K562 (cell line): ENCODE measurements around the gene C4BPB. TPM values are rescaled to one million over a fixed set of nuclear protein-coding genes. Genes with fewer than 3 reads are reported as not detected.
A peak's percentile ranks its signal among the peaks of the same experiment; 100 is the strongest.

Experiments
- ATAC-seq: fragments of 200-7000 bp; cut with Tn5 transposase; 3 replicates; pipeline ENCODE4 v1.9.1; 2020; ENCODE audit warnings: moderate library complexity
- BruUV-seq: library from RNA; stranded (reverse); fragments of 400-500 nt; replicated peaks from 2 replicates; lab custom pipeline; 2021; lab: Mats Ljungman, UMichigan
- CTCF ChIA-PET: fragments of 300-600 bp; formaldehyde crosslinking; extraction: SDS; loops from one replicate; lab custom pipeline; 2021; ENCODE audit warnings: low intra/inter-chr PET ratio; lab: Yijun Ruan, JAX
- POLR2A ChIA-PET: fragments of 300-600, 350-650 bp; sonication (Branson Sonifier 250); formaldehyde crosslinking; extraction: SDS; loops from one replicate; lab custom pipeline; 2021; ENCODE audit warnings: antibody characterized with exemption, inconsistent platforms; lab: Yijun Ruan, JAX
- DNase-seq, 4 experiments: peaks; one replicate each; pipeline versions ENCODE4 v3.0.0 to v3.0.0-alpha.2; 2011 to 2018; ENCODE audit warnings: low spot score in 3 of 4, mixed read lengths in 3 of 4; ENCODE audit errors: extremely low read depth in 1 of 4
- FAIRE-seq: peaks from 2 replicates; lab custom pipeline; 2011; peaks lifted over from hg19 to GRCh38; lab: Jason Lieb, UNC
- H2AFZ ChIP-seq: 2 replicates; pipeline ENCODE4 v1.6.0; 2011; ENCODE audit warnings: low read depth, low read length, control low read depth, inconsistent platforms
- H3K27ac ChIP-seq: fragments of 200-600 bp; 3 replicates; pipeline ENCODE4 v1.8.0; 2011; ENCODE audit warnings: low read depth, mild to moderate bottlenecking, control low read depth, inconsistent platforms, low read length, moderate library complexity, mixed read lengths; ENCODE audit errors: extremely low read depth
- H3K27me3 ChIP-seq, 2 experiments: fragments of 300-600 bp in 1 of 2; 2 replicates in 1 of 2; 3 replicates in 1 of 2; pipeline versions ENCODE4 v1.6.0 to v1.8.0; 2011; ENCODE audit warnings: inconsistent platforms in 2 of 2, low read length in 2 of 2, mild to moderate bottlenecking in 1 of 2, mixed read lengths in 1 of 2, moderate library complexity in 1 of 2; ENCODE audit not compliant: control insufficient read depth in 2 of 2, insufficient read depth in 2 of 2
- H3K36me3 ChIP-seq: fragments of 300-600 bp; 3 replicates; pipeline ENCODE4 v1.8.0; 2011; ENCODE audit warnings: mild to moderate bottlenecking, low read length, inconsistent platforms; ENCODE audit not compliant: control insufficient read depth, insufficient read depth
- H3K4me1 ChIP-seq, 2 experiments: fragments of 200-600 bp in 1 of 2; replicated peaks in 1 of 2; 2 replicates in 1 of 2; 3 replicates in 1 of 2; pipeline versions ENCODE4 v1.5.1 to v1.8.0; 2011; ENCODE audit warnings: inconsistent platforms in 2 of 2, low read length in 2 of 2, mild to moderate bottlenecking in 1 of 2, mixed read lengths in 1 of 2, moderate library complexity in 1 of 2; ENCODE audit not compliant: control insufficient read depth in 2 of 2, insufficient read depth in 2 of 2
- H3K4me2 ChIP-seq: 2 replicates; pipeline ENCODE4 v1.6.1; 2011; ENCODE audit warnings: low read length, control low read depth, inconsistent platforms, mixed read lengths; ENCODE audit not compliant: insufficient read depth
- H3K4me3 ChIP-seq: fragments of 200-600 bp; sonication (generic), shearing (Covaris generic); 2 replicates; pipeline ENCODE4 v1.5.1; 2016; ENCODE audit warnings: control low read depth, inconsistent platforms
- H3K79me2 ChIP-seq: fragments of 200-600 bp; 3 replicates; pipeline ENCODE4 v1.8.0; 2011; ENCODE audit warnings: low read length, inconsistent platforms; ENCODE audit not compliant: control insufficient read depth, insufficient read depth
- H3K9ac ChIP-seq, 2 experiments: 2 replicates each; pipeline versions ENCODE4 v1.6.0 to v1.6.1; 2011; ENCODE audit warnings: low read depth in 2 of 2, low read length in 2 of 2, control low read depth in 1 of 2, inconsistent platforms in 1 of 2, mild to moderate bottlenecking in 1 of 2, mixed read lengths in 1 of 2; ENCODE audit not compliant: insufficient read depth in 1 of 2
- H3K9me1 ChIP-seq: one replicate; pipeline ENCODE4 v1.6.0; 2011; ENCODE audit warnings: inconsistent platforms, mild to moderate bottlenecking, low read length, moderate library complexity; ENCODE audit not compliant: control insufficient read depth, insufficient read depth
- H3K9me3 ChIP-seq: replicated peaks from 2 replicates; pipeline ENCODE4 v1.5.1; 2011; ENCODE audit warnings: low read depth, low read length, inconsistent platforms; ENCODE audit not compliant: control insufficient read depth, insufficient read depth
- H4K20me1 ChIP-seq: replicated peaks from 2 replicates; pipeline ENCODE4 v1.6.1; 2011; ENCODE audit warnings: low read length, inconsistent platforms, mixed read lengths; ENCODE audit not compliant: control insufficient read depth, insufficient read depth
- ESRRB ChIP-seq: fragments of 250-450 bp; sonication (Bioruptor Pico); IDR thresholded peaks from 2 replicates; pipeline ENCODE4 v1.5.0; 2020; ENCODE audit warnings: mild to moderate bottlenecking, moderate library complexity, borderline replicate concordance
- FOXA3 ChIP-seq, 2 experiments: fragments of 450-650 bp in 1 of 2; sonication (generic) in 1 of 2; formaldehyde crosslinking; IDR thresholded peaks in 1 of 2; conservative IDR thresholded peaks in 1 of 2; 2 replicates each; pipeline versions ENCODE4 v1.4.0 to v1.8.0; 2020 to 2022; ENCODE audit warnings: mild to moderate bottlenecking in 2 of 2, missing genetic modification reagents in 1 of 2
- JUND ChIP-seq, 2 experiments: IDR thresholded peaks; 2 replicates in 1 of 2; 3 replicates in 1 of 2; pipeline ENCODE4 v1.6.1; 2011; ENCODE audit warnings: borderline replicate concordance in 2 of 2, low read depth in 2 of 2, low read length in 2 of 2, improper control_type of control experiment in 1 of 2, missing biosample characterization in 1 of 2, missing genetic modification characterization in 1 of 2, missing genetic modification reagents in 1 of 2
- KAT7 ChIP-seq: sonication (generic); formaldehyde crosslinking; IDR thresholded peaks from 2 replicates; pipeline ENCODE4 v1.8.0; 2022; ENCODE audit warnings: missing genetic modification reagents, mild to moderate bottlenecking, borderline replicate concordance
- NCOA1 ChIP-seq: fragments of 450-650 bp; IDR thresholded peaks from 2 replicates; pipeline ENCODE4 v1.6.1; 2016; ENCODE audit warnings: low read depth
- STAG1 ChIP-seq: sonication (generic); formaldehyde crosslinking; IDR thresholded peaks from 2 replicates; pipeline ENCODE4 v1.5.0; 2020; ENCODE audit warnings: missing genetic modification reagents, borderline replicate concordance
- TEAD1 ChIP-seq, 2 experiments: fragments of 450-650 bp in 1 of 2; sonication (generic) in 1 of 2; formaldehyde crosslinking; IDR thresholded peaks; 2 replicates each; pipeline versions ENCODE4 v1.4.0 to v1.8.0; 2020 to 2022; ENCODE audit warnings: mild to moderate bottlenecking in 2 of 2, missing genetic modification reagents in 1 of 2
- ZNF316 ChIP-seq: fragments of 450-650 bp; IDR thresholded peaks from 2 replicates; pipeline ENCODE4 v1.6.1; 2016
- WGBS: fragments of 100-300 bp; shearing (Covaris generic); methylation state at CpG from one replicate; pipeline ENCODE4 v1.1.6; 2016; ENCODE audit warnings: low coverage, mixed read lengths; ENCODE audit not compliant: insufficient coverage; ENCODE audit errors: missing lambda C conversion rate; 5-methylcytosine and 5-hydroxymethylcytosine counted together
- in situ Hi-C: fragments of 300-500 bp; cut with MboI; formaldehyde crosslinking; loops from 4 replicates; pipeline ENCODE4 v1.15.0; 2018; ENCODE audit warnings: inconsistent platforms, mixed read lengths
- intact Hi-C: fragments of 100-400 bp; cut with micrococcal nuclease; formaldehyde crosslinking; loops from 2 replicates; pipeline ENCODE4 v1.14.2; 2022
- polyA plus RNA-seq, 8 experiments: library from polyadenylated mRNA; depleted of rRNA in 4 of 8; stranded (reverse) in 5 of 8; unstranded in 3 of 8; fragments of >200 nt; fragmentation: Nextera tagmentation in 2 of 8; fragmentation: Illumina TruSeq in 1 of 8; extraction: Ambion mirVana in 2 of 8; extraction: Trizol in 1 of 8; gene quantifications; 2 replicates each; pipeline versions ENCODE4 v1.2.1 to v1.2.3, GENCODE V29; 2011 to 2014; ENCODE audit warnings: inconsistent platforms in 1 of 8, missing spikeins in 1 of 8
- total RNA-seq, 7 experiments: library from RNA; depleted of rRNA in 6 of 7; stranded (reverse); fragments of >200 nt in 6 of 7; fragmentation: Illumina TruSeq in 2 of 7; extraction: Trizol in 2 of 7; gene quantifications; 2 replicates each; pipeline versions ENCODE4 v1.2.1 to v1.2.3, GENCODE V29; 2011 to 2021; ENCODE audit warnings: low replicate concordance in 1 of 7
- TF ChIP-seq, protein P1 (sequence below): fragments of 450-650 bp; IDR thresholded peaks from 2 replicates; pipeline ENCODE4 v1.6.1; 2018; ENCODE audit not compliant: partially characterized antibody
- TF ChIP-seq, protein P2 (sequence below), 2 experiments: fragments of 450-650 bp in 1 of 2; IDR thresholded peaks; 2 replicates each; pipeline ENCODE4 v1.6.1; 2011 to 2017; ENCODE audit warnings: low read depth in 2 of 2, antibody characterized with exemption in 1 of 2, borderline replicate concordance in 1 of 2, low read length in 1 of 2, mild to moderate bottlenecking in 1 of 2, mixed read lengths in 1 of 2; ENCODE audit not compliant: control insufficient read depth in 1 of 2

The C4BPB gene
- total and polyA plus RNA-seq, 9 of the 15 experiments (the other 6 are each of a cell fraction or from before 2014, with no cell fraction given) = not detected

DNA sequence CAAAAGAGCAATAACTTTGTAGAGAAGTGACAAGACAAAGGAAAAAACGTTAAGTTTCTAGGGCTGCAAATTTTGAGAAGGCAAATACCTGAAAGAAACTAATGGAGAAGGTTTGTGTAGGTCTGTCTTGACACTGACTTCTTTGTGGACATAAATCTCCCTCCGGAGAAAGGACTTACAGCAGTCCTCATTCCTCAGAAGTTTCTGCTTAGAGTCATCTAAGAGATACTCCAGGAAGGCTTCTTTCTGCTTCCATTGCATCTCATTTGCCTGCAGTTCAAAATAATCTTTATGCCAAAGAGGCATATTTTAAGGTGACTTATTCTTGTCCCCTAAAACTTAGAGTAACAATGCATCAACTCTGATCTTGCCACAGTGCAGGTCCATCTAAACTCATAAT, 4.4 kb upstream of the C4BPB start (continued):
- TF ChIP-seq, protein P1, sequence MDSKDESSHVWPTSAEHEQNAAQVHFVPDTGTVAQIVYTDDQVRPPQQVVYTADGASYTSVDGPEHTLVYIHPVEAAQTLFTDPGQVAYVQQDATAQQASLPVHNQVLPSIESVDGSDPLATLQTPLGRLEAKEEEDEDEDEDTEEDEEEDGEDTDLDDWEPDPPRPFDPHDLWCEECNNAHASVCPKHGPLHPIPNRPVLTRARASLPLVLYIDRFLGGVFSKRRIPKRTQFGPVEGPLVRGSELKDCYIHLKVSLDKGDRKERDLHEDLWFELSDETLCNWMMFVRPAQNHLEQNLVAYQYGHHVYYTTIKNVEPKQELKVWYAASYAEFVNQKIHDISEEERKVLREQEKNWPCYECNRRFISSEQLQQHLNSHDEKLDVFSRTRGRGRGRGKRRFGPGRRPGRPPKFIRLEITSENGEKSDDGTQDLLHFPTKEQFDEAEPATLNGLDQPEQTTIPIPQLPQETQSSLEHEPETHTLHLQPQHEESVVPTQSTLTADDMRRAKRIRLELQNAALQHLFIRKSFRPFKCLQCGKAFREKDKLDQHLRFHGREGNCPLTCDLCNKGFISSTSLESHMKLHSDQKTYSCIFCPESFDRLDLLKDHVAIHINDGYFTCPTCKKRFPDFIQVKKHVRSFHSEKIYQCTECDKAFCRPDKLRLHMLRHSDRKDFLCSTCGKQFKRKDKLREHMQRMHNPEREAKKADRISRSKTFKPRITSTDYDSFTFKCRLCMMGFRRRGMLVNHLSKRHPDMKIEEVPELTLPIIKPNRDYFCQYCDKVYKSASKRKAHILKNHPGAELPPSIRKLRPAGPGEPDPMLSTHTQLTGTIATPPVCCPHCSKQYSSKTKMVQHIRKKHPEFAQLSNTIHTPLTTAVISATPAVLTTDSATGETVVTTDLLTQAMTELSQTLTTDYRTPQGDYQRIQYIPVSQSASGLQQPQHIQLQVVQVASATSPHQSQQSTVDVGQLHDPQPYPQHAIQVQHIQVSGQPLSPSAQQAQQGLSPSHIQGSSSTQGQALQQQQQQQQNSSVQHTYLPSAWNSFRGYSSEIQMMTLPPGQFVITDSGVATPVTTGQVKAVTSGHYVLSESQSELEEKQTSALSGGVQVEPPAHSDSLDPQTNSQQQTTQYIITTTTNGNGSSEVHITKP = no peak
- TF ChIP-seq ZNF316 (no peak), KAT7 (CRISPR knock-in tag) (no peak)

DNA sequence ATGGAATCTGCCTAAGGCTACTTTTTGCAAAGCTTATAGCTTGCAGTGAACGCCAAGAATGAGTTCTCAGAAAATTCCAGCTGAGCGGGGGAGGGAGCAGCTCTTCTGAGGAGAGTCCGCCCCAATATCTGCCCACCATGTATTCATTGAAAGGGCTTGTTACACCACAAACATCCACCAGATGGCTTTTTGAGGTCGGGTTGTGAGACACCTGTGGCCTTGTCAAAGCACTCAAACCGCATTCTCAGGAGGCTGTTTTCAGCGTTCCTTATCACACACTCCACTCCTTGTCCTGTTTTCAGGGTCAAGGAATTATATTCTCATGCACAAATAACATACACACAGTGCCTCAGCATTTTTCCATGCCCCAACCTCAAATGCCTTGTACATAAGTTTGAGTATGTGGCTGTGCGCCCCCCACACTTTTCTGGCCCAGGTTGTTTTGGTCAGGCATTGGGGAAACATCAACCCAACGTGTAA, 3.9 kb upstream of the C4BPB start:
- Histone ChIP-seq H3K27ac (peak overlapping the region; percentile 20; the same call in 2 of the 3 replicates), H3K4me3 (no peak overlapping the region), H2AFZ (peak overlapping the region; percentile 66), H3K79me2 (no peaks in the 10 kb centered on the region), H3K27me3 (no peaks in the 10 kb centered on the region), H3K9ac (peak overlapping the region in 1 of 2 experiments; percentile 24; a peak in 1 of 4 replicates), H4K20me1 (no peaks in the 10 kb centered on the region), H3K4me1 (peaks cover 0 to 15% of the 10 kb centered on the region in 2 experiments; a peak in 4 of 5 replicates), H3K4me2 (peak overlapping the region; percentile 44), H3K9me1 (no peaks in the 10 kb centered on the region), H3K36me3 (no peaks in the 10 kb centered on the region; the same call in 2 of the 3 replicates), H3K9me3 (no peaks in the 10 kb centered on the region)
- DNase-seq (peak; percentile 77 to 95 (median 86)), FAIRE-seq (peak; percentile 97), ATAC-seq (peak; percentile 98)
- ChIA-PET CTCF (interaction anchor here (0.5 to 3.2 kb wide), 6 partner anchors 52 to 613 kb away, joined by 3 to 22 read pairs (median 4); partner anchors contain the start of gene CD55), POLR2A (interaction anchor here (0.8 to 1.9 kb wide), 7 partner anchors 10 to 481 kb away, joined by 3 to 9 read pairs (median 3); no protein-coding TSS in a partner anchor)
- in situ Hi-C loops (loop anchor here (5.0 kb wide), 1 partner anchor 323 kb away; no protein-coding TSS in a partner anchor), intact Hi-C loops (loop anchor here (1.0 to 5.0 kb wide), 3 partner anchors 238 to 415 kb away; partner anchors contain the start of gene CD55)
- WGBS = 7% methylated on average over 8 of the region's 8 CpGs
- BruUV-seq = no TSS peak
- TF ChIP-seq TEAD1 (CRISPR knock-in tag; IDR thresholded peaks at IDR 0.05) (peak; percentile 58 to 85; a peak in 3 of 4 replicates), JUND (IDR thresholded peaks at IDR 0.05; ENCODE audit: borderline replicate concordance, low read depth, low read length) (peak; percentile 62; the same call in 1 of the 2 replicates), JUND (tag; IDR thresholded peaks at IDR 0.05; ENCODE audit: borderline replicate concordance, low read depth, low read length) (peak; percentile 45; the same call in 1 of the 3 replicates), ESRRB (CRISPR knock-in tag) (no peak), STAG1 (CRISPR knock-in tag) (peak; percentile 82), FOXA3 (CRISPR knock-in tag; conservative IDR thresholded peaks at IDR 0.05 in 1 of 2, IDR thresholded peaks at IDR 0.05 in 1 of 2) (peak; percentile 35 to 92), NCOA1 (0 out of 2 replicates have a peak, but pooled peaks have one; percentile 39)
- TF ChIP-seq, protein P2, sequence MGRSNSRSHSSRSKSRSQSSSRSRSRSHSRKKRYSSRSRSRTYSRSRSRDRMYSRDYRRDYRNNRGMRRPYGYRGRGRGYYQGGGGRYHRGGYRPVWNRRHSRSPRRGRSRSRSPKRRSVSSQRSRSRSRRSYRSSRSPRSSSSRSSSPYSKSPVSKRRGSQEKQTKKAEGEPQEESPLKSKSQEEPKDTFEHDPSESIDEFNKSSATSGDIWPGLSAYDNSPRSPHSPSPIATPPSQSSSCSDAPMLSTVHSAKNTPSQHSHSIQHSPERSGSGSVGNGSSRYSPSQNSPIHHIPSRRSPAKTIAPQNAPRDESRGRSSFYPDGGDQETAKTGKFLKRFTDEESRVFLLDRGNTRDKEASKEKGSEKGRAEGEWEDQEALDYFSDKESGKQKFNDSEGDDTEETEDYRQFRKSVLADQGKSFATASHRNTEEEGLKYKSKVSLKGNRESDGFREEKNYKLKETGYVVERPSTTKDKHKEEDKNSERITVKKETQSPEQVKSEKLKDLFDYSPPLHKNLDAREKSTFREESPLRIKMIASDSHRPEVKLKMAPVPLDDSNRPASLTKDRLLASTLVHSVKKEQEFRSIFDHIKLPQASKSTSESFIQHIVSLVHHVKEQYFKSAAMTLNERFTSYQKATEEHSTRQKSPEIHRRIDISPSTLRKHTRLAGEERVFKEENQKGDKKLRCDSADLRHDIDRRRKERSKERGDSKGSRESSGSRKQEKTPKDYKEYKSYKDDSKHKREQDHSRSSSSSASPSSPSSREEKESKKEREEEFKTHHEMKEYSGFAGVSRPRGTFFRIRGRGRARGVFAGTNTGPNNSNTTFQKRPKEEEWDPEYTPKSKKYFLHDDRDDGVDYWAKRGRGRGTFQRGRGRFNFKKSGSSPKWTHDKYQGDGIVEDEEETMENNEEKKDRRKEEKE (IDR thresholded peaks at IDR 0.05; ENCODE audit: borderline replicate concordance in 1 of 2, control insufficient read depth in 1 of 2, low read depth in 2 of 2, low read length in 1 of 2) = no peak
